Measurements from ENCODE around the gene CCDC50.

The CCDC50 gene

DNA sequence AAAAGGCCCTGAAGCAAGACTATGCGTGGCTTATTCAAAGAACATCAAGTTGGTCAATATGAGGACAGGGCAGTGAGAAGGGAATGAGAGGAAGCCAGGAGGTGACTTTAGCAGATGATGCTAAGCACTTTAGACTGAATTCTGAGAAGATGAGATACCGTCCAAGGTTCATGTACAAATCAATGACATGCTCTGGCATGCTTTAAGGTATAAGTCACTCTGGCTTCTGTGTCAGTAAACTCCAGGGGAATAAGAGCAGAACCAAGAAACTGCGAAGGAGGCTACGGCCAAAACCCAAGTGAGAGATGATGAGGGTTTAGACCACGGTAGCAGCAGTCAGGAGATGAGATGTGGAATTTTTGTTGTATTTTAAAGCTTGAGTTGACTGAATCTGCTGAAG is 8.9 kb upstream of the CCDC50 start:
- TF ChIP-seq, protein P1, sequence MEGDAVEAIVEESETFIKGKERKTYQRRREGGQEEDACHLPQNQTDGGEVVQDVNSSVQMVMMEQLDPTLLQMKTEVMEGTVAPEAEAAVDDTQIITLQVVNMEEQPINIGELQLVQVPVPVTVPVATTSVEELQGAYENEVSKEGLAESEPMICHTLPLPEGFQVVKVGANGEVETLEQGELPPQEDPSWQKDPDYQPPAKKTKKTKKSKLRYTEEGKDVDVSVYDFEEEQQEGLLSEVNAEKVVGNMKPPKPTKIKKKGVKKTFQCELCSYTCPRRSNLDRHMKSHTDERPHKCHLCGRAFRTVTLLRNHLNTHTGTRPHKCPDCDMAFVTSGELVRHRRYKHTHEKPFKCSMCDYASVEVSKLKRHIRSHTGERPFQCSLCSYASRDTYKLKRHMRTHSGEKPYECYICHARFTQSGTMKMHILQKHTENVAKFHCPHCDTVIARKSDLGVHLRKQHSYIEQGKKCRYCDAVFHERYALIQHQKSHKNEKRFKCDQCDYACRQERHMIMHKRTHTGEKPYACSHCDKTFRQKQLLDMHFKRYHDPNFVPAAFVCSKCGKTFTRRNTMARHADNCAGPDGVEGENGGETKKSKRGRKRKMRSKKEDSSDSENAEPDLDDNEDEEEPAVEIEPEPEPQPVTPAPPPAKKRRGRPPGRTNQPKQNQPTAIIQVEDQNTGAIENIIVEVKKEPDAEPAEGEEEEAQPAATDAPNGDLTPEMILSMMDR (IDR thresholded peaks at IDR 0.05; ENCODE audit: low read depth, low read length) = no peak
- no peak for DNase-seq (ENCODE audit: extremely low read depth, low read depth)

- no peak for DNase-seq (ENCODE audit: extremely low read depth, low read depth)
- TF ChIP-seq, protein P1 (IDR thresholded peaks at IDR 0.05; ENCODE audit: low read depth, low read length) = no peak
Observed at GRCh38 chr3:191321019-191321767, 8.0 kb upstream of the CCDC50 start.

DNA sequence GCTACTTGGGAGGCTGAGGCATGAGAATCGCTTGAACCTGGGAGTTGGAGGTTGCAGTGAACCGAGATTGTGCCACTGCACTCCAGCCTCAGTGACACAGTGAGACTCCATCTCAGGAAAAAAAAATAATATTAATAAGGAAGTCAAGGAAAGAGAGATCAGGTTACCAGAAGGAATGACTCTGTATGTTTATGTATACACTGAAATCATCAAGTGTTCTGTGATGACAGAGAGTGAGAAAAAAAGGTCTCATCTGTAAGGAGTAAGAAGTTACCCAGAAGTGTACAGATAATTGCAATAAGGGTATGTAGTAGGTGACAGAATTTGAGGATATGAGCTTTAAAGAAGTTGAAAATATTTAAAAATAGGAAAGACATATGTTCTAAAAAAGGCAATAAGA is 4.3 kb upstream of the CCDC50 start:
- no peak for DNase-seq (ENCODE audit: extremely low read depth, low read depth)
- TF ChIP-seq, protein P1 (IDR thresholded peaks at IDR 0.05; ENCODE audit: low read depth, low read length) = no peak

- DNase-seq (ENCODE audit: extremely low read depth, low read depth) = no peak
Observed at GRCh38 chr3:191327526-191327925, 1.7 kb upstream of the CCDC50 start.

GRCh38 chr3:191328383-191328961 is 722 bp upstream of the CCDC50 start:
- no peak for DNase-seq (ENCODE audit: extremely low read depth, low read depth)
- TF ChIP-seq, protein P1 (IDR thresholded peaks at IDR 0.05; ENCODE audit: low read depth, low read length) = no peak

More at GRCh38 chr3:191327526-191327925, 1.7 kb upstream of the CCDC50 start:
- TF ChIP-seq, protein P1 (IDR thresholded peaks at IDR 0.05; ENCODE audit: low read depth, low read length) = no peak

GRCh38 chr3:191329654-191330529 is 698 bp downstream of the CCDC50 start, which contains the start of gene UTS2B:
TSS of gene UTS2B (minus strand) at chr3:191330526. CDS start at chr3:191282189, 48,337 bp downstream.
- DNase-seq (ENCODE audit: extremely low read depth, low read depth) = no peak
- TF ChIP-seq, protein P1 (IDR thresholded peaks at IDR 0.05; ENCODE audit: low read depth, low read length) = no peak

Measured in AG09319 (cell line).